K562 (cell line): ENCODE data around the gene PDE4D. TPM values are rescaled to one million over a fixed set of nuclear protein-coding genes. Genes with fewer than 3 reads are reported as not detected.

ENCODE experiments used
- ATAC-seq: fragments of 200-7000 bp; cut with Tn5 transposase; 3 replicates; pipeline ENCODE4 v1.9.1; 2020; ENCODE audit warnings: moderate library complexity
- BruUV-seq: library from RNA; stranded (reverse); fragments of 400-500 nt; replicated peaks from 2 replicates; lab custom pipeline; 2021; lab: Mats Ljungman, UMichigan
- CTCF ChIA-PET: fragments of 300-600 bp; formaldehyde crosslinking; extraction: SDS; loops from one replicate; lab custom pipeline; 2021; ENCODE audit warnings: low intra/inter-chr PET ratio; lab: Yijun Ruan, JAX
- POLR2A ChIA-PET: fragments of 300-600, 350-650 bp; sonication (Branson Sonifier 250); formaldehyde crosslinking; extraction: SDS; loops from one replicate; lab custom pipeline; 2021; ENCODE audit warnings: antibody characterized with exemption, inconsistent platforms; lab: Yijun Ruan, JAX
- DNase-seq, 4 experiments: peaks; one replicate each; pipeline versions ENCODE4 v3.0.0 to v3.0.0-alpha.2; 2011 to 2018; ENCODE audit warnings: low spot score in 3 of 4, mixed read lengths in 3 of 4; ENCODE audit errors: extremely low read depth in 1 of 4
- FAIRE-seq: peaks from 2 replicates; lab custom pipeline; 2011; peaks lifted over from hg19 to GRCh38; lab: Jason Lieb, UNC
- H2AFZ ChIP-seq: 2 replicates; pipeline ENCODE4 v1.6.0; 2011; ENCODE audit warnings: low read depth, low read length, control low read depth, inconsistent platforms
- H3K27ac ChIP-seq: fragments of 200-600 bp; 3 replicates; pipeline ENCODE4 v1.8.0; 2011; ENCODE audit warnings: low read depth, mild to moderate bottlenecking, control low read depth, inconsistent platforms, low read length, moderate library complexity, mixed read lengths; ENCODE audit errors: extremely low read depth
- H3K27me3 ChIP-seq, 2 experiments: fragments of 300-600 bp in 1 of 2; 2 replicates in 1 of 2; 3 replicates in 1 of 2; pipeline versions ENCODE4 v1.6.0 to v1.8.0; 2011; ENCODE audit warnings: inconsistent platforms in 2 of 2, low read length in 2 of 2, mild to moderate bottlenecking in 1 of 2, mixed read lengths in 1 of 2, moderate library complexity in 1 of 2; ENCODE audit not compliant: control insufficient read depth in 2 of 2, insufficient read depth in 2 of 2
- H3K36me3 ChIP-seq: fragments of 300-600 bp; 3 replicates; pipeline ENCODE4 v1.8.0; 2011; ENCODE audit warnings: mild to moderate bottlenecking, low read length, inconsistent platforms; ENCODE audit not compliant: control insufficient read depth, insufficient read depth
- H3K4me1 ChIP-seq, 2 experiments: fragments of 200-600 bp in 1 of 2; replicated peaks in 1 of 2; 2 replicates in 1 of 2; 3 replicates in 1 of 2; pipeline versions ENCODE4 v1.5.1 to v1.8.0; 2011; ENCODE audit warnings: inconsistent platforms in 2 of 2, low read length in 2 of 2, mild to moderate bottlenecking in 1 of 2, mixed read lengths in 1 of 2, moderate library complexity in 1 of 2; ENCODE audit not compliant: control insufficient read depth in 2 of 2, insufficient read depth in 2 of 2
- H3K4me2 ChIP-seq: 2 replicates; pipeline ENCODE4 v1.6.1; 2011; ENCODE audit warnings: low read length, control low read depth, inconsistent platforms, mixed read lengths; ENCODE audit not compliant: insufficient read depth
- H3K4me3 ChIP-seq: fragments of 200-600 bp; sonication (generic), shearing (Covaris generic); 2 replicates; pipeline ENCODE4 v1.5.1; 2016; ENCODE audit warnings: control low read depth, inconsistent platforms
- H3K79me2 ChIP-seq: fragments of 200-600 bp; 3 replicates; pipeline ENCODE4 v1.8.0; 2011; ENCODE audit warnings: low read length, inconsistent platforms; ENCODE audit not compliant: control insufficient read depth, insufficient read depth
- H3K9ac ChIP-seq, 2 experiments: 2 replicates each; pipeline versions ENCODE4 v1.6.0 to v1.6.1; 2011; ENCODE audit warnings: low read depth in 2 of 2, low read length in 2 of 2, control low read depth in 1 of 2, inconsistent platforms in 1 of 2, mild to moderate bottlenecking in 1 of 2, mixed read lengths in 1 of 2; ENCODE audit not compliant: insufficient read depth in 1 of 2
- H3K9me1 ChIP-seq: one replicate; pipeline ENCODE4 v1.6.0; 2011; ENCODE audit warnings: inconsistent platforms, mild to moderate bottlenecking, low read length, moderate library complexity; ENCODE audit not compliant: control insufficient read depth, insufficient read depth
- H3K9me3 ChIP-seq: replicated peaks from 2 replicates; pipeline ENCODE4 v1.5.1; 2011; ENCODE audit warnings: low read depth, low read length, inconsistent platforms; ENCODE audit not compliant: control insufficient read depth, insufficient read depth
- H4K20me1 ChIP-seq: replicated peaks from 2 replicates; pipeline ENCODE4 v1.6.1; 2011; ENCODE audit warnings: low read length, inconsistent platforms, mixed read lengths; ENCODE audit not compliant: control insufficient read depth, insufficient read depth
- BHLHE40 ChIP-seq: IDR thresholded peaks from 2 replicates; pipeline ENCODE4 v1.6.1; 2011; ENCODE audit warnings: low read length, improper control_type of control experiment
- DLX4 ChIP-seq: fragments of 250-450 bp; sonication (Bioruptor Pico); IDR thresholded peaks from 2 replicates; pipeline ENCODE4 v1.6.1; 2021; ENCODE audit warnings: mild to moderate bottlenecking
- ESRRB ChIP-seq: fragments of 250-450 bp; sonication (Bioruptor Pico); IDR thresholded peaks from 2 replicates; pipeline ENCODE4 v1.5.0; 2020; ENCODE audit warnings: mild to moderate bottlenecking, moderate library complexity, borderline replicate concordance
- FOXJ3 ChIP-seq: sonication (generic); formaldehyde crosslinking; IDR thresholded peaks from 2 replicates; pipeline ENCODE4 v1.4.0; 2020; ENCODE audit warnings: mild to moderate bottlenecking, missing genetic modification reagents
- IRF2 ChIP-seq: sonication (generic); formaldehyde crosslinking; IDR thresholded peaks from 2 replicates; pipeline ENCODE4 v1.8.1; 2022; ENCODE audit warnings: mild to moderate bottlenecking, missing genetic modification reagents
- RBM17 ChIP-seq: fragments of 200-400 bp; formaldehyde crosslinking; IDR thresholded peaks from 2 replicates; pipeline ENCODE4 v1.6.1; 2017; ENCODE audit warnings: low read depth, mild to moderate bottlenecking, low read length, borderline replicate concordance
- RFX7 ChIP-seq: fragments of 250-450 bp; sonication (Bioruptor Pico); IDR thresholded peaks from 2 replicates; pipeline ENCODE4 v1.5.1; 2021; ENCODE audit warnings: mild to moderate bottlenecking
- SRF ChIP-seq, 2 experiments: fragments of 250-450, 450-650 bp in 1 of 2; sonication (Bioruptor Pico) in 1 of 2; sonication (generic) in 1 of 2; formaldehyde crosslinking; IDR thresholded peaks; 2 replicates each; pipeline versions ENCODE4 v1.5.0 to v1.5.1; 2020 to 2022; ENCODE audit warnings: mild to moderate bottlenecking in 1 of 2, missing genetic modification reagents in 1 of 2
- ZFX ChIP-seq: sonication (generic); formaldehyde crosslinking; IDR thresholded peaks from 2 replicates; pipeline ENCODE4 v1.8.0; 2022; ENCODE audit warnings: mild to moderate bottlenecking, missing genetic modification reagents, moderate library complexity
- ZNF165 ChIP-seq: fragments of 250-450 bp; sonication (Bioruptor Pico); IDR thresholded peaks from 2 replicates; pipeline ENCODE4 v1.4.0; 2020; ENCODE audit warnings: borderline replicate concordance
- ZNF436 ChIP-seq: fragments of 250-450, 450-650 bp; sonication (Bioruptor Pico); formaldehyde crosslinking; IDR thresholded peaks from 2 replicates; pipeline ENCODE4 v1.7.0; 2020; ENCODE audit warnings: mild to moderate bottlenecking
- WGBS: fragments of 100-300 bp; shearing (Covaris generic); methylation state at CpG from one replicate; pipeline ENCODE4 v1.1.6; 2016; ENCODE audit warnings: low coverage, mixed read lengths; ENCODE audit not compliant: insufficient coverage; ENCODE audit errors: missing lambda C conversion rate; 5-methylcytosine and 5-hydroxymethylcytosine counted together
- in situ Hi-C: fragments of 300-500 bp; cut with MboI; formaldehyde crosslinking; loops from 4 replicates; pipeline ENCODE4 v1.15.0; 2018; ENCODE audit warnings: inconsistent platforms, mixed read lengths
- intact Hi-C: fragments of 100-400 bp; cut with micrococcal nuclease; formaldehyde crosslinking; loops from 2 replicates; pipeline ENCODE4 v1.14.2; 2022
- polyA plus RNA-seq, 8 experiments: library from polyadenylated mRNA; depleted of rRNA in 4 of 8; stranded (reverse) in 5 of 8; unstranded in 3 of 8; fragments of >200 nt; fragmentation: Nextera tagmentation in 2 of 8; fragmentation: Illumina TruSeq in 1 of 8; extraction: Ambion mirVana in 2 of 8; extraction: Trizol in 1 of 8; gene quantifications; 2 replicates each; pipeline versions ENCODE4 v1.2.1 to v1.2.3, GENCODE V29; 2011 to 2014; ENCODE audit warnings: inconsistent platforms in 1 of 8, missing spikeins in 1 of 8
- total RNA-seq, 7 experiments: library from RNA; depleted of rRNA in 6 of 7; stranded (reverse); fragments of >200 nt in 6 of 7; fragmentation: Illumina TruSeq in 2 of 7; extraction: Trizol in 2 of 7; gene quantifications; 2 replicates each; pipeline versions ENCODE4 v1.2.1 to v1.2.3, GENCODE V29; 2011 to 2021; ENCODE audit warnings: low replicate concordance in 1 of 7

The PDE4D gene
- total and polyA plus RNA-seq, 9 of the 15 experiments (the other 6 are each of a cell fraction or from before 2014, with no cell fraction given) = 0.04 to 0.46 (median 0.13) TPM

- Histone ChIP-seq H3K79me2 (no peaks in the 10 kb centered on the region), H3K27ac (no peak overlapping the region), H3K9me3 (no peaks in the 10 kb centered on the region), H3K9me1 (no peaks in the 10 kb centered on the region), H3K4me2 (no peak overlapping the region), H3K9ac (no peak overlapping the region), H3K4me1 (no peaks in the 10 kb centered on the region), H2AFZ (no peak overlapping the region), H3K27me3 (no peaks in the 10 kb centered on the region), H4K20me1 (no peaks in the 10 kb centered on the region), H3K36me3 (no peaks in the 10 kb centered on the region), H3K4me3 (no peak overlapping the region)
- POLR2A ChIA-PET = interaction anchor here (0.6 kb wide), 1 partner anchor 1624 kb away, joined by 3 read pairs; no protein-coding TSS in a partner anchor
- no peak for TF ChIP-seq IRF2 (CRISPR knock-in tag)
- TF ChIP-seq DLX4 (CRISPR knock-in tag) = no peak
- no peak for TF ChIP-seq ZNF165 (CRISPR knock-in tag)
- no peak for TF ChIP-seq RBM17
- TF ChIP-seq RFX7 (CRISPR knock-in tag) = no peak
- no peak for TF ChIP-seq ZNF436 (CRISPR knock-in tag)
- TF ChIP-seq ZFX = no peak
- TF ChIP-seq SRF (CRISPR knock-in tag; IDR thresholded peaks at IDR 0.05) = no peak
- no peak for TF ChIP-seq BHLHE40
- TF ChIP-seq ESRRB (CRISPR knock-in tag) = no peak
- TF ChIP-seq FOXJ3 = no peak
- DNase-seq (no peak), ATAC-seq (no peak), FAIRE-seq (no peak)
- CTCF ChIA-PET = no interaction called here
- 0% methylated on average over 2 of the region's 2 CpGs for WGBS
- intact Hi-C loops (no loop called here), in situ Hi-C loops (no loop called here)
- no TSS peak for BruUV-seq
Observed at GRCh38 chr5:59830536-59831200, 62.9 kb downstream of the PDE4D start.
